ENCODE data around the gene FERMT2. TPM values are rescaled to one million over a fixed set of nuclear protein-coding genes. Genes with fewer than 3 reads are reported as not detected.

The FERMT2 gene
- total and polyA plus RNA-seq, 8 donors, result 25.9 to 213 (median 63.3) TPM

- H3K36me3 ChIP-seq, result peaks cover 0 to 34% (median 19%) of the 10 kb centered on the region in 4 donors
- no peak overlapping the region for H3K27ac ChIP-seq
- H3K27me3 ChIP-seq, result no peaks in the 10 kb centered on the region
- peaks cover 0 to 25% (median 7%) of the 10 kb centered on the region in 4 donors for H3K4me1 ChIP-seq
- 83 to 94% (median 86%) methylated on average over 5 of the region's 5 CpGs for WGBS, 5 donors
- DNase-seq, result no peak
- no peak overlapping the region for H3K4me3 ChIP-seq
- no peaks in the 10 kb centered on the region for H3K9me3 ChIP-seq
- no peak for TF ChIP-seq CTCF (IDR thresholded peaks at IDR 0.05)
- TF ChIP-seq EP300 (IDR thresholded peaks at IDR 0.05), result no peak
- TF ChIP-seq POLR2A (IDR thresholded peaks at IDR 0.05), result no peak
- no peak for TF ChIP-seq POLR2AphosphoS5 (IDR thresholded peaks at IDR 0.05)
- intact Hi-C loops (cut with DNase I; ENCODE audit: low total_unique reads), result no loop called here
Observed at GRCh38 chr14:52883658-52884057, 67.2 kb downstream of the FERMT2 start.

- H3K4me1 ChIP-seq, result peaks cover 0 to 26% (median 7%) of the 10 kb centered on the region in 4 donors
- no peak overlapping the region for H3K4me3 ChIP-seq
- no peaks in the 10 kb centered on the region for H3K27me3 ChIP-seq
- TF ChIP-seq POLR2A (IDR thresholded peaks at IDR 0.05) (no peak), CTCF (IDR thresholded peaks at IDR 0.05) (no peak), POLR2AphosphoS5 (IDR thresholded peaks at IDR 0.05) (no peak), EP300 (IDR thresholded peaks at IDR 0.05) (no peak)
- 88 to 93% (median 91%) methylated on average over 6 of the region's 6 CpGs for WGBS, 5 donors
- intact Hi-C loops (cut with DNase I; ENCODE audit: low total_unique reads), result no loop called here
- no peaks in the 10 kb centered on the region for H3K9me3 ChIP-seq
- no peak for DNase-seq
- no peak overlapping the region for H3K27ac ChIP-seq
- peaks cover 0 to 39% (median 21%) of the 10 kb centered on the region in 4 donors for H3K36me3 ChIP-seq
Observed at GRCh38 chr14:52882824-52883223, 68.0 kb downstream of the FERMT2 start.

DNA sequence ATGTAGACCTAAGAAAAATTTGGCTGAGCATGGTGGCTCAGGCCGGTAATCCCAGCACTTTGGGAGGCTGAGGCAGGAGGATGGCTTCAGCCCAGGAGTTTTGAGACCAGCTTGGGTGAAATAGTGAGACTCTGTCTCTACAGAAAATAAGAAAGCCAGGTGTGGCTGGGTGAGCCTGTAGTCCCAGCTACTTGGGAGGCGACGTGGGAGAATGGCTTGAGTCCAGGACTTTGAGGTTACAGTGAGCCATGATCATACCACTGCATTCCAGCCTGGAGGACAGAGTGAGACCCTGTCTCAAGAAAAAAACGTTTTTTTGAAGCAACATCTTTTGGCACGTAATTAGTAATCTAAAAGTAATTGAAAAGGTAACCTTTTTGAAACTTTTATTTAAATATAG is 70.9 kb downstream of the FERMT2 start:
- Histone ChIP-seq H3K27me3 (no peaks in the 10 kb centered on the region), H3K9me3 (no peaks in the 10 kb centered on the region), H3K4me3 (no peak overlapping the region), H3K4me1 (peaks cover 0 to 26% (median 7%) of the 10 kb centered on the region in 4 donors), H3K27ac (peak overlapping the region in 1 of 5 donors; percentile 44), H3K36me3 (peaks cover 0 to 54% (median 43%) of the 10 kb centered on the region in 4 donors)
- intact Hi-C loops (cut with DNase I; ENCODE audit: low total_unique reads), result no loop called here
- DNase-seq, result no peak
- WGBS, 5 donors, result 77 to 91% (median 90%) methylated on average over 5 of the region's 5 CpGs
- no peak for TF ChIP-seq POLR2A (IDR thresholded peaks at IDR 0.05)
- no peak for TF ChIP-seq CTCF (IDR thresholded peaks at IDR 0.05)
- no peak for TF ChIP-seq EP300 (IDR thresholded peaks at IDR 0.05)
- TF ChIP-seq POLR2AphosphoS5 (IDR thresholded peaks at IDR 0.05), result no peak

DNA sequence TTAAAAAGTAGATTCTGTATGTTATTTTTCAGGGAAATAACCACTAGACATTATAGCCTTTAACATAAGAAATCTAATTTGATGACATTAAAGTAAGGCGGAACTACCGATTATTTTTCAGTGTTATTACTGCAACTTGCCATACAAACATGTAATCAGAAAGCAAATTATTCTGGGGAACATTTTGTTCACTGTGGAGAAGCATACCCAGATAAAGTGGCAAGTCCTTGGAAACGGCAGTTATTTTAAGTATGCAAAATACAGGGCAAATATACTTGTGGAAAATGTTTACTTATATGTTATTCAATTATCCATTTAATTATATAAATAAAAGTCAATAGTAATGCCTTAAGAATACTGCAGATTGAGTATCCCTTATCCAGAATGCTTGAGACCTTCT is 71.9 kb downstream of the FERMT2 start:
- intact Hi-C loops (cut with DNase I; ENCODE audit: low total_unique reads), result no loop called here
- Histone ChIP-seq H3K27me3 (no peaks in the 10 kb centered on the region), H3K27ac (no peak overlapping the region), H3K4me3 (no peak overlapping the region), H3K9me3 (no peaks in the 10 kb centered on the region), H3K36me3 (peaks cover 0 to 62% (median 51%) of the 10 kb centered on the region in 4 donors), H3K4me1 (peaks cover 0 to 26% (median 10%) of the 10 kb centered on the region in 4 donors)
- no peak for DNase-seq
- TF ChIP-seq CTCF (IDR thresholded peaks at IDR 0.05) (no peak), POLR2A (IDR thresholded peaks at IDR 0.05) (no peak), POLR2AphosphoS5 (IDR thresholded peaks at IDR 0.05) (no peak), EP300 (IDR thresholded peaks at IDR 0.05) (no peak)
- 86 to 93% (median 92%) methylated on average over 3 of the region's 3 CpGs for WGBS, 5 donors
